NCI-H2107 (cell line): ENCODE measurements around the gene RAPGEF6.
"Not testable (repeated sequence)": the region's sequence is repeated elsewhere in the genome, so short reads cannot be mapped to it uniquely, and the experiment has no call there.

Experiments
- DNase-seq: peaks from one replicate; lab custom pipeline; 2025; lab: John Stamatoyannopoulos, UW

Gene RAPGEF6

GRCh38 chr5:131607903-131608540 is 27.0 kb downstream of the RAPGEF6 start:
- no peak for DNase-seq

DNA sequence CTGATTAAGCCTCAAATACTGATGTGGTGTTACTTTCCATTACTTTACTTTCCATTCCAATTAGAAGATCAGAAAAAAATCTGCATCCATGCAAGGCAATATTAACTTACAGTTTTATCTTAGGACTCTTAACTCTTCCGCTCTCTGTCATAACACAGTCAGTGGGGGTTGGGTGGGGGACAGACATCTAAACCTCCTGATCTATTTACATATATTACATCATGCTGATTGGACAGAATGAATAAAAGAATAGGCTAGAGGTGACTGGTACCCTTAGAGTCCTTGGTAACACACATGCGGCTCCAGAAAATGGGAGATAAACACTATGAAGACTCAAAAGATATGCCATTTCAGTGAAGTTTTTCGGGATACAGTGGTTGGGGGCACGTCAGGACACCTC is 27.6 kb downstream of the RAPGEF6 start:
- DNase-seq: no peak

DNA sequence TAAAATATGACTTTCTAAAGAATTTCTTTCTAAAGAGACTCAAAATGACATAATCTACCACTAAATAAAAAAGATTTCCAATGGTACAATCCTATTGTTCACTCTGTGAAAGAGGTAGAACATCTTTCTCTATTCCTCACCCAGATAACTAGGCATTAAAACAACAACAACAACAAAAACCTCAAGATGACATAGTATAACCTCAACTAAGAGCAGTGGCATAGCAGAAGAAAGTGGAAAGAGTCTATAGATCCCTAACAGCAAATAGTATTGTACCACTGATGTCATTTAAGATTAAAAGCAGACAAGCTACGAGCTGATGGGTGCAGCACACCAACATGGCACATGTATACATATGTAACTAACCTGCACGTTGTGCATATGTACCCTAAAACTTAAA is 29.9 kb downstream of the RAPGEF6 start:
- no peak for DNase-seq

GRCh38 chr5:131595088-131596033 is 39.7 kb downstream of the RAPGEF6 start:
- DNase-seq: no peak

- DNase-seq: no peak
Measured at GRCh38 chr5:131593921-131594320, 41.1 kb downstream of the RAPGEF6 start.

- DNase-seq: not testable (repeated sequence)
Measured at GRCh38 chr5:131593436-131593835, 41.6 kb downstream of the RAPGEF6 start.

- no peak for DNase-seq
Measured at GRCh38 chr5:131589510-131590348, 45.3 kb downstream of the RAPGEF6 start.

GRCh38 chr5:131587541-131587940 is 47.5 kb downstream of the RAPGEF6 start:
- DNase-seq: no peak

DNA sequence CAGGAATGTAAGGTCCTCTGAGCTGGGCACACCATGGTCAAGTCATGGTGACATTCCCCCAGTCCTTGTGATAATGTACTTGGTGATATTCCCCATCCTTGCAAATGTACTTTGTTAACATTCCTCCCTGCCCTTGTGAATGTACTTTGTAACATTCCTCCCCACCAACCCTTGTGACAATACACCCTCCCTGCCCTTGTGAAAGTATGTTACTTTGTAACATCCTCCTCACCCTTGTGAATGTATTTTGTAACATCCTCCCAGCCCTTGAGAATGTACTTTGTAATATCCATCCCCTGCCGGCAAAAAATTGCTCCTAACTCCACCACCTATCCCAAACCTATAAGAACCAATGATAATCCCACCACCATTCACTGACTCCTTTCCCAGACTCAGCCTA is 53.3 kb downstream of the RAPGEF6 start:
- DNase-seq: no peak

- DNase-seq: no peak
Measured at GRCh38 chr5:131579917-131580671, 54.9 kb downstream of the RAPGEF6 start.

DNA sequence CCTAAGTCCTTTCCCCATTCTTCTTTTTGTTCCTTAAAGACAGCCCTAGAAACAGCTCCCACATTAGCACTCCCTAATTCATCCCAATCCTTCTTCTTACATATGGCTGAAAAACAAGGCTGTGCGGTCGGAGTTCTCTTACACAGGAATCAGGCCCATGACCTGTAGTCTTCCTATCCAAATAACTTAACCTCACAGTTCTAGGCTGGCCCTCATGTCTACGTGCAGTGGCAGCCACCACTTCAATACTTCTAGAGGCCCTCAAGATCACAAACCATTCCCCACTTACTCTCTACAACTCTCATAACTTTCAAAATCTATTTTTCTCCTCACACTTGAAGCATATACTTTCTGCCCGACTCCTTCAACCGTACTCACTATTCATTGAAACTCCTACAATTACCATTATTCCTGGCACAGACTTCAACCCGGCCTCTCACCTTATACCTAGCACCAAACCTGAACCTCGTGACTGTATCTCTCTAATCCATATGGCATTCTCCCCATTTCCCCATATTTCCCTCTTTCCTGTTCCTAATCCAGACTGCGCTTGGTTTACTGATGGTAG is 59.3 kb downstream of the RAPGEF6 start:
- no peak for DNase-seq

GRCh38 chr5:131571669-131572168 is 63.3 kb downstream of the RAPGEF6 start:
- DNase-seq: no peak

DNA sequence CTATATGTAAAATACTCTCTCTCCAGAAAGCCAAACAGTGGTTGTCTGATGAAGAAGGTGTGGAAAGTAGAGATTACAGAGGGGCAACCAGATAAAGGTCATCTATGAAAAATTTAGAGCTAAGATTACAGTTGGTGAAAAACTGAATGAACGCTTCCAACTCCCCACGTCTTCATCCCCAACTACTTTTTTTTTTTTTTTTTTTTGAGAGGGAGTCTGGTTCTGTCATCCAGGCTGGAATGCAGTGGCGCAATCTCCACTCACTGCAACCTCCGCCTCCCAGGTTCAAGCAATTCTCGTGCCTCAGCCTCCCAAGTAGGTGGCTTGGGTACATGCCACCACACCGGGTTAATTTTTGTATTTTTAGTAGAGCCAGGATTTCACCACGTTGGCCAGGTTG is 64.3 kb downstream of the RAPGEF6 start:
- no peak for DNase-seq

- no peak for DNase-seq
Measured at GRCh38 chr5:131564229-131564652, 70.8 kb downstream of the RAPGEF6 start.

GRCh38 chr5:131563434-131564228 is 71.4 kb downstream of the RAPGEF6 start:
- no peak for DNase-seq

DNA sequence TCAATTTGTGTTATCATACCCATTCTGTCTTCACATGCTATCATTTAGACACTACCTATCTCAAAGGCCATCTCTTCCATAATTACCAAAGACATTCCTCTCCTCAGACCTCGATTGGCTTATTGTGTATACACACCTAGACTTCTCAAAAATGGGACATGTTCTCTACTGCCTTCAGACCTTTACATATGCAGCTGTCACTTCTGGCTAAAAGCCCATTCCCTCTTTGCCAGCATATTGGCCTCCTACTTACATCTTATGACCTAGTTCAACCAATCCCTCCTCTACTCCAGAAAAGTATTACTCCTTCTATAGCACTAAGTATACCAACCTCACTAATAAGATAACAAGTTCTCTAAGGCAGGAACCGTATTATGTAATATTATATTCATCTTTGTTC is 84.4 kb downstream of the RAPGEF6 start:
- no peak for DNase-seq

GRCh38 chr5:131548176-131548575 is 86.9 kb downstream of the RAPGEF6 start:
- DNase-seq: no peak

GRCh38 chr5:131545845-131546244 is 89.2 kb downstream of the RAPGEF6 start:
- DNase-seq: no peak

- DNase-seq: no peak
Measured at GRCh38 chr5:131542723-131543122, 92.3 kb downstream of the RAPGEF6 start.

- DNase-seq: no peak
Measured at GRCh38 chr5:131541762-131542161, 93.3 kb downstream of the RAPGEF6 start.
